Measurements from ENCODE around the gene TWIST2.

The TWIST2 gene

DNA sequence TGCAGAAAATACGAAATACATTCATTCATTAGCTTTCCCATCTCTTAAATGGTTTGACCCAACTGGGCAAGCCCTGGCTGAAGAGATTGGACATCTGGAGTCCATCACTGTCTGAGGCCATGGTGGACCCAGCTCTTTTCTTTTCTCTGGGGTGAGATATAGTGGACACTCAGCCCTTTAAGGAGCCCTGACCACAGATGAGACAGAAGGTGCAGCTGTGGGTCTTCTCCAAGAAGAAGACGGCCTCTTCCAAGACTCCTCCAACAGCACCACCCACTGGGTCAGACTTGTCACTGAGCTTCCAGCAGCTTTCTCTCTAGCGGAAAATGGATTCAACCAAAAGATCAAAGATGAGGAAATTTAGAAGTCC lies 27.2 kb downstream of the TWIST2 start:
- no peak for DNase-seq

DNA sequence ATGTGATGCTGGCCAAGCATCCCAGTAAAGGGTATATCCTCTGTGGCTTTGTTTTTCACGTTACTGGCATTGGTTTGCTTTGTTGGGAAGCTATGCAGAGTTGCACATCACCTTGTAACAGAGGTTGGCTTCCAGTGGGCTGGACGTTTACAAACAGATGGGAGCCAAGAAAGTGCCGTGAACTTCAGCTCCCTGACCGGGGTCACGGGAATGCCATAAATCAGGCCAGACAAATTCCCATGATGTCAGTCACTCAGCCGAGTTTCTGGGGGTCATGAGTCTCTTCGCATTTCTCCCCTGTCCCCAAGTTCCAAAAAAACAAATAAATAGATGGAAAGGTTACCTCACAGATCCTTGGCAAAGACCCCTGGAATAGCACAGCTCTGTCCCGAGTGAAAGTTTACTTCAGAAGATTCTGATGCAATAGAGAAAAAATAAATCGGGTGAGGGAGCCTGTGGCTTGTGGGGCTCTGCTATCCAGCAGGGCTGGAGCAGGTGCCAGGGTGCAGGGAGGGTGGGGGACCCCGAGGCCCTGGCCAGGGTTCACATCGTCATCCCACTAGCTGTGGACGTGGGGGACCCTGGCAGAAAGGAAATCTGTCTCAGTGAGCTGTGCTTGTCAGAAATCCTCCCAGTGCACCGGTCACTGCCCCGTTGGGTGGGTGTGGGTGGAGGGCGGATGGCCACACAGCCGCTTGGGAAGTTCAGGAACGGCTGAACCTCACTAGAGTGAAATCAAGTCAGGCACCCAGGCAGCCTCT lies 27.8 kb downstream of the TWIST2 start:
- no peak for DNase-seq

DNA sequence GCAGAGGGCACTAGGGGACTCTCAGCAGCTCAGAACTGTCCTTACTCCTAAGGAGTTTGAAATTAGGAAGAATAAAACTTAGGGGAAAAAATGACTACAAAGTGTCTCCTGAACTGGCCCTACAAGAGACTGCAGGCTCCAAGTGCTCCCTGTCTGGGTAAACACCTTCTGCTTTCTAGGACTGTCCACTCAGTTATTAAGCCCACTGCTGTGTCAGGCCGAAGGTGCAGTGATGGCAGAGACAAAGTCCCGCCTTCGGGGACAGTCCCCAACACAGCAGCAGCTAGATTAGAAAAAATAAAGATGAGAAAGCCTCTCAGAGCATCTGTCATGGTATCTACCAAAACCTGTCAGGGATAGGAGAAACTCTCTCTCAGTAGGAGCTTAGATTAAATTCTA lies 28.3 kb downstream of the TWIST2 start:
- DNase-seq, result no peak

DNA sequence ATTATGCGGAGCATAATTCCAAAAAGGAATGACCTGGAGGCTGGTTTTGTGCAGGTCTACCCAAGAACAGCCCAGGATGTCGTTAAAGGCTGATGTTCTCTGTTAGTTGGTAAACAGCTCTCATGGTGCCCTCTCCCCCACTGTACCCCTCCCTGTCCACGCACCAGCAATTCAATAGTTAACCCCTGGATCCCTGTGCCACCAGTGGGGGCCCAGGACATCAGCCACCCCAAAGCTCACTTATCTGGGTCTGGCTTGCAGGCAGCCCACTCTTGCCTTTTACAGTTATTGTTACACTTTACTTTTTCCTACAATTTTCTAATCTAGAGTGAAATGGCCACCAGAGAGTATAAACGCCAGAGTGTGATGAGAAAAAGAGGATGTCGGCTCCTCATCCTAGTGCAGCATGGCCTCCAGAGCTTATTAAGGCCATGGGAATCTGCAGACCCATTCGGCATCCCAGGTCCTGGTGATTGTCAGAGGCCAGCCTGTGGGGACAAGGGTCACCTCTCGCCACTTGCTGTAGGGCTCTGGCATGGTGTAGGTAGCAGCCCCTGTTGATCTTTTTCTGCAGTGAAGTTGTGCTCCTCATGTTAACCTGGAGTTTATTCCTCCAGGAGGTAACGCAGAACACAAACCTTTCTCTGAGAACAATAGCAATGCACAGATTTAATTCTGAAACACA lies 30.3 kb downstream of the TWIST2 start:
- no peak for DNase-seq

DNA sequence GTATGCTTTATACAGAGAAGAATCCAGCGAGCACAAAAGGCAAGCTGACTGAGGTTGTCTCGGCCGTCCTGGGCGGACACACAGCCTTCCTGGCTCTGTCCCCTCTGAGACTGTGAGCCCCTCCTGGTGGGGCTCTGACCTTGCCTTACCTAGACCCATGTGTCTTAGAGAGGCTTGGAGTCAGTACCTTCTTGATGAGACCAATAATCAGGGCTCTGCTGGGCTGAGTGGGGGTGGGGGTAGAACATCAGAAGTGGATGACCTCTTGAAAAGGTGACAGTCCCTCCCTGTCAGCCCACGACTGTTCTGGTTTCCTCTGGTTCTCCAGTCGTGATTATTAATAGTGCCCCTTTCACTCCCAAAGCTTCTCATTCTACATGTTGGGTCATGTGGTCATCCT lies 31.2 kb downstream of the TWIST2 start:
- DNase-seq, result no peak

DNA sequence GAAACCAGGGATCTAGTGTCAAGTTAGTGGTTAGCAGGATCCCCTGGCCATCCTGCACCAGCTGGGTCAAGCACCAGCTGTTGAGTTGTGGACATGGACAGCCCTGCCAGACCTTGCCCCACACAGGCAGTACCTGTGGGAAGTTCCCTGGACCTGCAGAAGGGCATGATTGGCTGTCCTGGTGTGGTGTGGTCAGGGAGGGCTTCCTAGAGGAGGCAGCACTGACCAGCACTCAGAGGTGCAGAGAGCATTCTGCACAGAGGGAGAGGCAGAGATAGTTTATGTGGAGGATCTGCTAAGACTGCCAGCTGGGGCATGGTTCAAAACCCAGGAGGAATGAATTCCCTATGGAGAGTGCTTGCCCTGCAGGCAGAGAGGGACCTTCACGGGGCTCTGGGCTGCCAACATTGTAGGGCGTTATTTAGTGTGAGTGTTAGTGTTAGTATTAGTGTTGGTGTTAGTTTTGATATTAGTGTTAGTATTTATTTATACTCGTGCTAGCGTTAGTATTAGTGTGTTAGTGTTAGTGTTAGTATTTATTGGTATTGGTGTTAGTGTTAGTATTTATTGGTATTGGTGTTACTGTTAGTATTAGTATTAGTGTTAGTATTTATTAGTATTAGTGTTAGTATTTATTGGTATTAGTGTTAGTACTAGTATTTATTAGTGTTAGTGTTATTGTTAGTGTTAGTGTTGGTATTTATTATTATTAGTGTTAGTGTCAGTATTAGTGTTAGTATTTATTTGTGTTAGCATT lies 31.9 kb downstream of the TWIST2 start:
- peak; percentile 42 for DNase-seq

DNA sequence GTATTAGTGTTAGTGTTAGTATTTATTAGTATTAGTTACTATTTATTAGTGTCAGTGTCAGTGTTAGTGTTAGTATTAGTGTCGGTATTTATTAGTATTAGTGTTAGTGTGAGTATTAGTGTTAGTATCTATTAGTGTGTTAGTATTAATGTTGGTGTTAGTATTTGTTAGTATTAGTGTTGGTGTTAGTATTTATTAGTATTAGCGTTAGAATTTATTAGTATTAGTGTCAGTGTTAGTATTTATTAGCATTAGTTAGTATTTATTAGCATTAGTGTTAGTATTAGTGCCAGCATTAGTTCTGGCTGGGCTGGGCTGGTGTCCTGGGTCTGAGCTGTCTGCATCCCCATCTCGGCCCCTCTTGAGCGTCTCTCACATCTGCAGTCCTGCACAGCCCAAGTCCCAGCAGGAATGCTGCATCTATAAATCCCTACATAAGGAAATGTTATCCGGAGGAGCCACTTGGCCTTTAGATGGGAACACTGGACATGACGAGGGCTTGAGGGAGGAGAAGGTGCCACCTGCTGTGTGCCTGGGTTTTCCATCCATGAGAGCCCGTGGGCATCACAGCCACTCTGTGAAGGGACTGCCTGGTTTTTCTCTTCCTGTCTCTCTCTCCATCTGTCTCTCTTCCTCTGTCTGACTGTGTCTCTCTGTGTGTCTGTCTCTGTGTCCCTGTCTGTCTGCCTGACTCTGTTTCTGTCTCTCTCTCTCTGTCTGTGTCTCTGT lies 33.6 kb downstream of the TWIST2 start:
- DNase-seq, result peak; percentile 41

DNA sequence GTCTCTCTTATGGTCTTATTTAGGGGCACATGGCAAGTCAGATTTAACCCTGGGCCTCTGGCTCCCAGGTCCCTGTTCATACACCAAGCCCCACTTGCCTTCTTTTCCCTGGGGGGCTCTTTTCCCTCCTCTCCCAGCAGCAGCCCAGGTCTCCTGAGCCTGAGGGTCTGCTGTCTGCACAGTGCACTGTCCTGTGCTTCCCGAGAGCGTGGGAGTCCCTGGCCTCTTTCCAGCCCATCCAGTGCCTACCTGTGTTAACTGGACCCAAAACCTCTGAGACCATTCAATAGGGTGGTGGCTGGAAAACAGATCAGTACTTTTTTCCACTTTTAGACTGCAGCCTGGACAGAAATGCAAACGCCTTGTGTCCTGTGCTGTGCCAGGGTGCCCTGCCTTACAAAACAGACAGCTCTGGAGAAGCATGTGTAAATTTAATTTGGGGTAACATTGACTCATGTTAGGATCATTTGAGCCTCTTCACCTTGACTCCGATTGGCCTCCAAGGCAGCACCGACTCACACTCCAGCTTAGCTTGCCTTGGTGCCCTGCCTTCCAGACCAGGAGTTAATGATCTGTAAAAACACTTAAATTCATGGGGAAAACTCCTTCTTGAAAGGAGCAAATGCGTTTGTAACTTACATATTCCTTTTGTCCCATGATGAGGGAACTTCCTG lies 34.3 kb downstream of the TWIST2 start:
- DNase-seq, result no peak

DNA sequence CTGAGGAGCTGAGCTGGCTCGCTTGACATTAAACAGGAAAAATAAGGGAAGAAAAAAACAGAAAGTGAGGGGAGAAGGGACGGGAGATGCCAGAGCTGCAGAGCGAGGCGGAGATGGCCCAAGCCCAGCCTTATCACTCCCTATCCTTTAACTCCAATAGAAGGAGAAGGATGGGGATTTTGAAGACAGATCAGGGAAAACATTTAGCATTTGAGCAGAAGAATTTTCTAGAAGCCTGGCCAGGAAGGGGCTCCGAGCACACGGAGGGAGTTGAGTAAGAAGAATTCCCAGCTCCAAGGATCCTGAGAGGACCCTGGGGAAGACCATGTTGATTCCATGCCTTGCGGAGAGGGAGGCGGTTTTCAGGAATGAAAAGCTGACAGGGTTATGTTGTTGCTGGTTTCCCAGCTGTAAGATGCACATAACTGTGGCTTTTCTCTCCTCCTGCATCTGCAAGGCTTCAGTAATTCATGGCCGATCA lies 35.6 kb downstream of the TWIST2 start:
- no peak for DNase-seq

DNA sequence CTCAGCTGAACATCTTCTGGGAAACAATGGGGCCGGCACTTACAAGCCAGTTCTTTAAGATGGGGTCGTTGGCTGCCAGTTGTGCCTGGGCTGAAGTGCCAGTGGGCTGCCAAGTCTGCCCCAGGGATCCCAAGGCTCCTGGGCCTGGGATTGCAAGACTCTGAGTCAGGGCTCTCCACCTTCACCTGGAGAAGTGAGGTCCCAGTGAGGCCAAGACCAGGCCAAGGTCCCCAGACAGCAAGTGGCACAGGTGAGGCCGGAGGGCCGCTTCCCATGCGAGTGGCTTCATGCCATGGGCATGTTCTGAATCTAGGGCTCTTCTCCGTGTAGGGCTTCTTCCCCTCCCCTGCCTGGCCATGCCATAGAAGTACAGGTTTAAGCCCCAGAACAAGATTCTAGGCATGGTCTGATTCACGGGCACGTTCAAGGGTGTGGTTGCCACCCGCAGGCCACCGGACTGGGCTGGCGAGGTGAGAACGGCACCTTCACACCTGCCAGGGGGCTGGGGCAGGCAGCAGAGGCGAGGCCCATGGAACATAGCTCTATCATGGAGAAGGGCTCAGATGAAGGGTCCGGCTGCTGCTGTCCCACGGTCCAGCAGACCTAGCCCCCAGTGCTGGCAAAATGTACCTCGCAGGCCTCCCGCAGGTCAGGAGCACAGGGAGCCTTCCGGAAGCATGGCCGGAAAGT lies 36.4 kb downstream of the TWIST2 start:
- DNase-seq, result no peak

DNA sequence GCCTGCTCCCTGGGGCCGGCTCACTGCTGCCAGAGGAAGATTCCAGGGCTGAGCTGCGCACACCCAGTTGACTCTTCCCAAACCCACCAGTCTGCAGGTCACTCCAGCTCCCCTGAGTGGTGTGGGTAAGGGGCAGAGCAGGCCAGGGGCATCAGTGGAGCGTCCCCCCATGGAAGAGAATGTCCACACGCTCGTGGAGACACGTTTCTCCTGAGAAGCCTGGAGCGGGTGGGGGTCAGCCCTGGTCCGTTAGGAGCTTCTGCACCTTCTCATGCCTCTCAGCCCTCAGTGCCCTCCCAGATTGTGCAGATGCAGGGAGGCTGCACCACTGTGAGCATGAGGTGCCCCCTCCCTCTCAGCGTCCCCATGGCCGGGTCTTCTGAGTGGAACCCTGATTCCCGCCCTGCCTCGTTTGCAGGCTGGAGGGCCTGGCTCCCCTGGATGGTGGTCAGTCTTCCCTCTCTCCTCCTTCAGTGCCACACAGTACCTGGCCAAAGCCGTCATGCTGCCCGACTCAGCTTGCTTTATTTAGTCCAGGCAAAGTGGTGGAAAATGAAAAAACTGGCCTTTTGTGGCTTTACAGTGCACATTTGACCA lies 37.0 kb downstream of the TWIST2 start:
- no peak for DNase-seq

DNA sequence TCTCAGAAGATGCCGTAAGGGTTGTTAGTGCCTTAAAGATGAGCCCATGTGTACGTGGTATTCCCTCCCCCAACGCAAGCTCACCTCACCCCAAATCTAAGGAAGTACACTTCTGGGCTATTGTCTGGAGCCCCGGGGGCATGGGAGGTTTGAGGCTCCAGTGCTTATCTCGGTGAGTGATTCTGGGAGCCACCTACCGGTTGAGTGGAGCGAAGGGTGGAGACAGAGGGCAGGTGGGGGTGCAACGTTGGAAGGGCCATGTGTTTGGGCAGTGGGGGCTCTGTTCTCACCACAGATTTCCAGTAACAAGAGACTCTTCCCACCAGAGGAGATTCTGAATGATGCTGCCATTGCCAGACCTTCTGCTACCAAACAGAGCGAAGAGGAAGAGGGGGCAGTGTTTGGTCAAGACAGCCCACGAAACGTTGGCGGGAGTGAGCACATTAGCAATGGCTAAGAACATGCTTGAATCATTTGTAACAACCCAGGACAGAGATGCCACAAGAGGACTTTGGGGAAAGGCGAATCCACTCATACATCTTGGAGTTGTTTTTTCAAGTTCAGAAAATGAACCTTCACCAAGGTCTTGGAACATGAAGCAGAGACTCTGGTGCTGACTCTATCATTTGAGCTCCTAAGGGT lies 38.7 kb downstream of the TWIST2 start:
- DNase-seq, result no peak

DNA sequence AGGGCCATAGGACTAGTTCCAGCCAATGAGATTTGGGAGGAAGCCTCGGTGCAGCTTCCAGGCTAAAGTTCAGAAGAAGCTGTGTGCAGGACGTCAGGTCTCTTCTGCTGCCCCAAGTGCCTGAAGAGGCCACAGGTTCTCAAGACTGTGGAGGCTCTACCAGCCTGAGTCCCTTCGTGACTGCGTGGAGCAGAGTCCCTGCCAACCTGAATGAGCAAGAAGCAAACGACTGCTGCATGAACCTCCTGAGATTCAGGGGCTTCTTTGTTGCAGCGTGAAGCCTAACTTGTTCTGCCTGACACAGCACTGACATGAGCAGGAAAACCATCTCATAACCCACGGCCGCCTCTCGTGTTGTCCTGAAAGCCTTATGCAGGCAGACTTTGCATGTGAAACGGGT lies 39.7 kb downstream of the TWIST2 start:
- DNase-seq, result no peak

DNA sequence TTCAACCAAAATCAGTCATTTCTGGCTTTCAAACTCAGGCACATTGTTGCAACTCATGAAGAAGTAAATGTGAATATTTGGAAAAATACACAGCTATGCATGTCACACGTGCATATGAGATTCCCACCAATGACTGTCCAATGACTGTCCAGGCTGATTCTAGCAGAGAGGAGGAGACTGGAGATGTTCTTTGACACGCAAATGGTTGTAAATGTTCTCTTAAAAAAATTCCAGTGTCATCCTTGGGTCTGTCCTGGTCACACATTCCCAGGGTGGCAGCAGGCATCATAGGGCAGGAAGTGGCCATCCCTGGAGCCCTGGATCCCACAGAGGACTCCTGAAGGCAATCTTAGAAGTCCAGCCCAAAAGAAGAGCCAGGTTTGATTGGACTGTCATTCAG lies 40.9 kb downstream of the TWIST2 start:
- no peak for DNase-seq

DNA sequence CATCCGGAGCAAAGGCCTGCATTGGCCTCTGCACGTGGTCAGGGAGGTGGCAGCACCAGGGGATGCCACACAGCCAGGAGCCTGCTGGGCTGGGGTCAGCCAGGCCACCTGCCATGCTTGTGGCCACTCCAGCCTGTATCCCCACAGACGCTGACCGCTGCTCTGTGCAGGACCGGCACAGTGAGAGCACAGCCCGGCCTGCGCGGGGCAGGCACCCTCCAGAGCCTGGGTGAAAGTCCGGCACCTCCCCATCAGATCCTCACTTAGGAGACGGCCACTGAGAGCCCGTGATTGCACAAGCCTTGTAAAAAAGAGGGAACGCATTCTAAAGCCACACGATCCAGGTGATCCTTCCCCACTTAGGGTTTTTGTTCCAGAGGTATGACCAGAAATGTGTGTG lies 42.2 kb downstream of the TWIST2 start:
- DNase-seq, result no peak

DNA sequence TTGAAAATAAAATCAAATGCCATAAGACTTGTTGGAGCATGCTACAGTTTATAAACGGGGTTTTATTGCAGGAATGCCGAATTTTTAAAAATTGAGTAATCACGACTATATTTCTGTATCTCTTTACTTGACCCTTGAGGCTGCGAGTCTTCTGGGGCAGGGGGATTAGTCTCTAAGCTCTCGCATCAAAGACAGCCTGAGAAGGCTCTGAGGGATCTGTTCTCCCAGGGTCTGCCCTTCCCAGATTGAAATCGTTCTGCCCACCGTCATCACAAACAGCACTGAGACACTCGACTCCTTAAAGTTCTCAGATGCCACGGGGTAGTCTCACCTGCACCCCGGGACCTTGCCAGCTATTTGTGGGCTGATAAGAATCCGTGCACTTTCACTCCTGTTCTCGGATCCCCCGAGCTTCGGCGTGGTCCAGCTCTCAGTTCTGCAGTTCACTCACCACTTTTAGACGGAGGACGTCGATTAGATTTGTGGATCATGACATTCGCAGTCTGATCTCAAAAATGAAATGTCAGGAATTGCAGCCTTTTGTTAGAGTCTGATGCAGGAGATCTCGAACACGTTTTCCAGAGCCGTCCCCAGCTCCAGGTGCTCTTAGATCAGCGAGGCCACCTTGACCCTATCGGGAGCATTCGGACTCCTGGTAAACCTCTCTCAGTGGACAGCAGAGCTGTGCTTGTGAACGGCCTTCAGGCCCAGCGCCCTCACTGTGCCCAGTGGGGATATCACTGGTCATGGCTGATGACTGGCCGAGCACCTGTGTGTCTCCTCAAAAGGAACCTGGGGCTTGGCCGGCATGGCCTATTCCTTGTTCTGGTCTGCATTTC lies 43.0 kb downstream of the TWIST2 start:
- DNase-seq, result no peak

DNA sequence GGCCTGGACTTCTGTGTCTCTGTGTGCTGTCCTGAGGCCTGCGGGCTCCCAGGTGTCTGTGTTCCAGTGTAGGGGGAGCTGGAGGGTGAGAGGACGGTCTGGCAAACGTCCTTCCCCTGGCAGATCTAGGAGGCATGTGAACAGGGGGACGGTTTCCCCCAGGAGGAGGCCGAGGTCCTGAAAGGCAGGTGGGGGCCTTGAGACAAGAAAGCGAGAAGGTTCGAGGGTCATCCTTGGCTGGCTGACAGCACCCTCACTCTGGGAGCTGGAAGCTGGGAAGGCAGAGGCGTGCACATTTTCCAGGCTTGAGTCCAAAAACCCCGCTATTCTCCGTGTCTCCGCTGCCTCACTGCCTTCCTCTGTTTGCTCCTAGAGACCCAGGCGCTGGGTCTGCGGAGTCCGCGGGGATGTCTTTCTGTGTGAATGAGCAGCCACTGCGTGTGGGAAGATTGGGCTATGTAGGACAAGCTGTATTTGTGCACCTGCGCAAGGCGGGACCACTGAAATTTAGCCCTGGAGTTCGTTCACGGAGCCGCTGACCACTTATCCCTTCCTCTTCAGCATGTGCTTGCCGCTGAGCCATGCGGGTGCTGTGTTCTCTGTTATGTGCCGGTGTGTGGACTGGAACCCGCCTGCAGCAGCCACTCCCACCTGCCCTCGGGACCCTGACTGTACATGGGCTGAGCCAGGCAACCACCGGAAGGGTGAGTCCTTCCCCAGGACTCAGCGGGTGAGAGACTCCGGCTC lies 43.7 kb downstream of the TWIST2 start:
- DNase-seq, result no peak

DNA sequence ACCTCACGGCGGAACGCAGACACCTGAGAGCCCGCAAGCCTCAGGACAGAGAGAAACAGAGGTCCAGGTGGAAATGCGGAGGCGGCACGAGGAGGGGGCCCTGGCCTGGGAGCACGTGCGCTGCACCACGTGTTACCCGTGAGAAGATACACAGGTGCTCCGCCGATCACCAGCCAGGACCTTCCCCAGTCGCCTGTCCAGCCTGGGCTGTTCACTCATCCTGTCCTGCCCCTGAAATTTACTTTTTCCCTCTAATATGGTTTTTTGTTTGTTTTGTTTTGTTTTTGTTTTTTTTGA lies 44.3 kb downstream of the TWIST2 start:
- no peak for DNase-seq

DNA sequence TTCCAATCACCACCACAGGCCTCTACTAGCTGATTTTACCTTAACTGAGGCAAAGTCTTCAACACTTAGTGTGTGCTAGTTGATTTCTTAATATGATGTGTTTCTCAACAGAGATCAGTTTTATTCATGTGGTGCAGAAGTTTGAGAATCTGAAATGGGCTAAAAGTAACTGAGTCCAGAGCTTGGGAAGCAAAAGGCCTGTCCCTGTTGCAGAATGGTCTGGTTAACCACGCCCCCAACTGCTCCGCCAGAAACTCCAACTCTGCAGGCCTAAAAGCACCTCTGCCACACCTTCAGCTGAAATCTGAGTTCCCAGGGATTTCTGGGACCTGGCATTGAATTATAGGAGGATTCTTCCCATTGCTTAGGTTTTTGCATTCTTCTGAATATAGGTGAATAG lies 44.9 kb downstream of the TWIST2 start:
- DNase-seq, result no peak

Measured in stimulated activated CD4-positive, alpha-beta T cell treated with anti-CD3 and anti-CD28 coated beads, Interleukin-15, amount 100 ng/mL, for 24 hours (primary cell).